Measurements from ENCODE around the gene ST3GAL6.

The ST3GAL6 gene

GRCh38 chr3:98761643-98762229, 1.4 kb upstream of the ST3GAL6 start:
- no peak overlapping the region for H3K4me3 ChIP-seq (replicated peaks in 1 of 2; ENCODE audit: low read depth in 2 of 2, low read length in 2 of 2)
- TF ChIP-seq, protein P1, sequence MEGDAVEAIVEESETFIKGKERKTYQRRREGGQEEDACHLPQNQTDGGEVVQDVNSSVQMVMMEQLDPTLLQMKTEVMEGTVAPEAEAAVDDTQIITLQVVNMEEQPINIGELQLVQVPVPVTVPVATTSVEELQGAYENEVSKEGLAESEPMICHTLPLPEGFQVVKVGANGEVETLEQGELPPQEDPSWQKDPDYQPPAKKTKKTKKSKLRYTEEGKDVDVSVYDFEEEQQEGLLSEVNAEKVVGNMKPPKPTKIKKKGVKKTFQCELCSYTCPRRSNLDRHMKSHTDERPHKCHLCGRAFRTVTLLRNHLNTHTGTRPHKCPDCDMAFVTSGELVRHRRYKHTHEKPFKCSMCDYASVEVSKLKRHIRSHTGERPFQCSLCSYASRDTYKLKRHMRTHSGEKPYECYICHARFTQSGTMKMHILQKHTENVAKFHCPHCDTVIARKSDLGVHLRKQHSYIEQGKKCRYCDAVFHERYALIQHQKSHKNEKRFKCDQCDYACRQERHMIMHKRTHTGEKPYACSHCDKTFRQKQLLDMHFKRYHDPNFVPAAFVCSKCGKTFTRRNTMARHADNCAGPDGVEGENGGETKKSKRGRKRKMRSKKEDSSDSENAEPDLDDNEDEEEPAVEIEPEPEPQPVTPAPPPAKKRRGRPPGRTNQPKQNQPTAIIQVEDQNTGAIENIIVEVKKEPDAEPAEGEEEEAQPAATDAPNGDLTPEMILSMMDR (IDR thresholded peaks at IDR 0.05; ENCODE audit: low read depth, low read length): no peak
- no peak for DNase-seq (ENCODE audit: low read depth in 2 of 2)

DNA sequence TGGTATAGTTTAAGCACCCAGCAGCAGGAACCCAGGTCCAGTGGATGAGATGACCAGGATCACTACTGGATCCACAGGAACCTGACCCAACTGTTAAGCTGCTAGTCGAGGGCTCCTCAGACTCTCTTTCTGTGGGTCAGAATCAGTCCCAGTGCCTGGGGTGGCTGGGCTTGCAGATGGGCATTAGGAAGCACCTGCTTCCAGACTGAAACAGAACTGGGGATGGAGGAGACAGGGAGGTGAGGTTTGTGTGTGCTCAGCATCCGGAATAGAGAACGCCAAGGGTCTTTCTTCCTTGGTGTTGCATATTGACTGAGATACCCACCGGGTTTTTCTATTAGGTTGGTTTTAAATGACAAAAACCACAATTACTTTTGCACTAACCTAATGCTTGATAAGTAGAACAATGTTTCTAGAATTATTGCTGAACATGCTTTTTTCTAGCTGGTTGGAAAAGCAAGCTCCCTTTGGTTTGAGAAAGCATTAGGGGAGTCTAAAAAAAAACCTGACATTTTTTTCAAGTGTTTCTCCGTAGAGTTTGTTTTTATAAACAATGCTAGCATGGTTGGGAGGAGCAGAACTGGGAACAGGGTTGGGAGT, 779 bp downstream of the ST3GAL6 start:
- TF ChIP-seq, protein P1 (IDR thresholded peaks at IDR 0.05; ENCODE audit: low read depth, low read length): no peak
- H3K4me3 ChIP-seq (replicated peaks in 1 of 2; ENCODE audit: low read depth in 2 of 2, low read length in 2 of 2): no peak overlapping the region
- no peak for DNase-seq (ENCODE audit: low read depth in 2 of 2)

- peak in 1 of 2 donors; percentile 46 for DNase-seq (ENCODE audit: low read depth in 2 of 2)
- TF ChIP-seq, protein P1 (IDR thresholded peaks at IDR 0.05; ENCODE audit: low read depth, low read length): no peak
- no peak overlapping the region for H3K4me3 ChIP-seq (replicated peaks in 1 of 2; ENCODE audit: low read depth in 2 of 2, low read length in 2 of 2)
Measured at GRCh38 chr3:98764472-98764884, 1.3 kb downstream of the ST3GAL6 start.

GRCh38 chr3:98765721-98766120, 2.6 kb downstream of the ST3GAL6 start:
- no peak overlapping the region for H3K4me3 ChIP-seq (replicated peaks in 1 of 2; ENCODE audit: low read depth in 2 of 2, low read length in 2 of 2)
- TF ChIP-seq, protein P1 (IDR thresholded peaks at IDR 0.05; ENCODE audit: low read depth, low read length): no peak
- no peak for DNase-seq (ENCODE audit: low read depth in 2 of 2)

DNA sequence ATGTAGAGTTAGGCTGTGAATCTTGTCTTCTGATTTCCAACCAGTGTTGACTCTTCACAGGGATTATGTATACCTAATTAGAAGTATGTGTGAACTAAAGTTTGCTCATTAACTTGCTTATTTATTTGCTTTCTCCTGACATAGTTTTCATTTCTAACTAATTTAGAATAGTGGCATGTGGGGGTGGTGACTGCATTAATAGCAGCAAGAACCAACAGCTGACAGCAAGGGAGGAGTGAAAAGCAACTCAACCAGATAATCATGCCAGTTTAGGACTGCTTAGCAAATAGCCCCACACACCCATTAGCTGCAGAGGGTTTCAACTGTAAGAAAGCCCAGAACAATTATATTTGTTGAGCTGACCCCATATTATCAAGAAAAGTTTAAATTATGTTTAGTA, 3.8 kb downstream of the ST3GAL6 start:
- no peak overlapping the region for H3K4me3 ChIP-seq (replicated peaks in 1 of 2; ENCODE audit: low read depth in 2 of 2, low read length in 2 of 2)
- TF ChIP-seq, protein P1 (IDR thresholded peaks at IDR 0.05; ENCODE audit: low read depth, low read length): no peak
- no peak for DNase-seq (ENCODE audit: low read depth in 2 of 2)

DNA sequence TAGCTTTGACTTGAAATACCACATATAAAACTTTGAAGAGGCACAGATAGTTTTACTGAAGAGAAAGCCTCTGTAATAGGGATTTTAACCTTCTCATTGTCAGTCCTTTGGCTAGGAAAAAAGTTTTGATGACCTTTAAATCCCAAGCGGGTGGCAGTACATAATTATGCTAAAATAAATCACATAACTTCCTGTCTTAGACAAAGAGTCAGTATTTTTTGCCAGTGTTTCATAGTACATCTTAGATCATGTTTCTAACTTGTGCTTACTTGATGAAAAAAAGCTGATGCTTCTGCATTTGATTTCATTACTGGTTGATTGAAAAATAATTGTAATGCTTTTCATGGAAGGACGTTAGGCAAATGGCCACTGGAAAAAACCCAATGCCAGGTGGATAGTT, 5.8 kb downstream of the ST3GAL6 start:
- H3K4me3 ChIP-seq (replicated peaks in 1 of 2; ENCODE audit: low read depth in 2 of 2, low read length in 2 of 2): no peak overlapping the region
- TF ChIP-seq, protein P1 (IDR thresholded peaks at IDR 0.05; ENCODE audit: low read depth, low read length): no peak
- DNase-seq (ENCODE audit: low read depth in 2 of 2): no peak

GRCh38 chr3:98769448-98769847, 6.3 kb downstream of the ST3GAL6 start:
- DNase-seq (ENCODE audit: low read depth in 2 of 2): no peak
- TF ChIP-seq, protein P1 (IDR thresholded peaks at IDR 0.05; ENCODE audit: low read depth, low read length): no peak
- H3K4me3 ChIP-seq (replicated peaks in 1 of 2; ENCODE audit: low read depth in 2 of 2, low read length in 2 of 2): no peak overlapping the region
